SH-SY5Y (cell line): ENCODE data around the gene ZMYND15.

Experiments used
- GATA2 ChIP-seq: IDR thresholded peaks from 2 replicates; pipeline ENCODE4 v1.6.1; 2011; ENCODE audit warnings: mild to moderate bottlenecking, low read depth, low read length
- GATA3 ChIP-seq: IDR thresholded peaks from 2 replicates; pipeline ENCODE4 v1.6.1; 2011; ENCODE audit warnings: low read depth, mild to moderate bottlenecking, low read length, moderate library complexity

- no peak for TF ChIP-seq GATA3
- no peak for TF ChIP-seq GATA2
Observed at GRCh38 chr17:4780325-4780955, 40.8 kb downstream of the ZMYND15 start.
